ENCODE measurements around the gene MTM1.

DNA sequence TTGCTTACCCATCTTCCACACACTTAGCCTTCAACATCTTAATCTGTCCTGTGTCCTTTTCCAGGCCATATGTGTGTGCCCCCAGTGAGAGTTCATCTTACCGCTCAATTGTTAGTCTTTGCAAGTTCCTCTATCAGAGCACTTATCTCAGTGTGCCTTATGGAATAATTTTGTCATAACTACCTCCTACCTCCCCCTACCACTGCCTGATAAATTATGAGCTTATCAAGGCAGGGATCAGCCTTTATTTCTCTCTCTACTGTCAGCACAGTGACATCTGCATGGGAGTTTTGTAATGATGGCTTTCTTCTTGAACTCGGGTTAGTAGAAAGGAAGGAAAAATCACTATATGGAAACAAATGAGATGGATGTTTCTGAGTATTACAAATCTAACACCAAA, 53.2 kb downstream of the MTM1 start:
- TF ChIP-seq, protein P1, sequence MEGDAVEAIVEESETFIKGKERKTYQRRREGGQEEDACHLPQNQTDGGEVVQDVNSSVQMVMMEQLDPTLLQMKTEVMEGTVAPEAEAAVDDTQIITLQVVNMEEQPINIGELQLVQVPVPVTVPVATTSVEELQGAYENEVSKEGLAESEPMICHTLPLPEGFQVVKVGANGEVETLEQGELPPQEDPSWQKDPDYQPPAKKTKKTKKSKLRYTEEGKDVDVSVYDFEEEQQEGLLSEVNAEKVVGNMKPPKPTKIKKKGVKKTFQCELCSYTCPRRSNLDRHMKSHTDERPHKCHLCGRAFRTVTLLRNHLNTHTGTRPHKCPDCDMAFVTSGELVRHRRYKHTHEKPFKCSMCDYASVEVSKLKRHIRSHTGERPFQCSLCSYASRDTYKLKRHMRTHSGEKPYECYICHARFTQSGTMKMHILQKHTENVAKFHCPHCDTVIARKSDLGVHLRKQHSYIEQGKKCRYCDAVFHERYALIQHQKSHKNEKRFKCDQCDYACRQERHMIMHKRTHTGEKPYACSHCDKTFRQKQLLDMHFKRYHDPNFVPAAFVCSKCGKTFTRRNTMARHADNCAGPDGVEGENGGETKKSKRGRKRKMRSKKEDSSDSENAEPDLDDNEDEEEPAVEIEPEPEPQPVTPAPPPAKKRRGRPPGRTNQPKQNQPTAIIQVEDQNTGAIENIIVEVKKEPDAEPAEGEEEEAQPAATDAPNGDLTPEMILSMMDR (IDR thresholded peaks at IDR 0.05; ENCODE audit: insufficient read depth, low read length, poor library complexity, severe bottlenecking), result no peak
- TF ChIP-seq EZH2phosphoT487 (conservative IDR thresholded peaks at IDR 0.05; ENCODE audit: low read length), result no peak

Measured in SU-DHL-6 (cell line).